ENCODE results near the gene FOXL3.

FOXL3 gene

DNA sequence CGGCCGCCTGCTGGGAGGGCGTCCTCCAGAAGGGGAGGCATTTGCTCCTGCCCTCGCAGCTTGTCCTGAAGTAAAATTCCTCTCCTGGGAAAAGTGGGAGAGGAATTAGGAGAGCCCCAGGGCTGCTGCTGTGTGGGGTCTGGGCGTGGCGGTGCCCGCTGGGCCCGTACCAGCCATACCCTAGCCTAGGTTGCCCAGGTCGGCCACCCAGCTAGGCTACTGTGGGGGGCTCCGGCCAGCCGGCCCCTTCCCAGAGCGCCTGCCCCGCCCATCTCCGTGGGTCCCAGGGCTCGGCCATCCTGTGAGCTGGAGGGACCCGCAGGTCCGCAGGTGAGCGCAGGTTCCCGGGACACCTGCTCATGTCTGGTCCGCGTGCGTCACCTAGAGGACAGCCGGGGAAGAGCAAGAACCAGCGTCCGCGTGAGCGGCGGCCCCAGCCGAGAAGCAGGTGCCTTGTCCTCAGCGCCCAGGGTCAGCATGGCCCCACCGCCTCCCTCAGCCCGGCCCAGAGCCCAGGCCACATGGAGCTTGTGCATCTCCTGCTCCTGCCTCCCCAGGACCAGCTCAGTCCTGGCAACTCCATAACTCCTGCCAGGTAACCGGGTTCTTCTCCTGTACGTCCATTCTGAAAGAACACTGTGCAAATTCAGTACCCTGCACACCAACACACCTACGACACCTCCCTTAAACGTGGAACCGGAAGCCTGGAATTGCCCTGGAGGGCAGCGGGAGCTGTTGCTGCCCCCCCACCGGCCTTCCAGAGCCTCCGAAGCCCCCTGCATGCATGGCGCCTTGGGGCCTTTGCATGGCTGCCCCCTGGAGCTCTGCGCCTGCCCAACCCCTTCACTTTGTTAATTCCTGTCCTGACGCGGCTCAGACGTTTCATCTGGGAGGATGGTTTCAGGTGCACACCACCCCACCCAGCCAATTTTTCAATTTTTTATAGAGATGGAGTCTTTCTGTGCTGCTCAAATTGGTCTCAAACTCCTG is 22.8 kb upstream of the FOXL3 start:
- no peak for DNase-seq (ENCODE audit: low read depth)

DNA sequence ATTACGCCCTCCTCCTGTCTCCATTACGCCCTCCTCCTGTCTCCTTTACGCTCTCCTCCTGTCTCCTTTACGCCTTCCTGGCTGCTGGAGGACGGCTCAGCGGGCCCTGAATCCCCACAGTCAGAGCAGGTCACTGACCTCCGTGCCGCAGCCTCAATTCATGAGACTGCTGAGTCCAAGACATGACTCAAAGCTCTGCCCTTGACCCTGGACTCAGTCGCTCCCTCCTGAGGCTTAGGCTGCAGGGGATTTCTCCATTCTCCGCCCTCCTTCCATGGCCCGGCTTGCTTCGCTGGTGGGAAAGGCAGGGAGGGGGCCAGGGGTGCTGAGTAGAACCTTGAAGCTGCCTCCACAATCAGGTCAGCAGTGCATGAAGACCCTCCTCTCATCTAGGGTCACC is 21.0 kb upstream of the FOXL3 start:
- DNase-seq (ENCODE audit: low read depth): no peak

DNA sequence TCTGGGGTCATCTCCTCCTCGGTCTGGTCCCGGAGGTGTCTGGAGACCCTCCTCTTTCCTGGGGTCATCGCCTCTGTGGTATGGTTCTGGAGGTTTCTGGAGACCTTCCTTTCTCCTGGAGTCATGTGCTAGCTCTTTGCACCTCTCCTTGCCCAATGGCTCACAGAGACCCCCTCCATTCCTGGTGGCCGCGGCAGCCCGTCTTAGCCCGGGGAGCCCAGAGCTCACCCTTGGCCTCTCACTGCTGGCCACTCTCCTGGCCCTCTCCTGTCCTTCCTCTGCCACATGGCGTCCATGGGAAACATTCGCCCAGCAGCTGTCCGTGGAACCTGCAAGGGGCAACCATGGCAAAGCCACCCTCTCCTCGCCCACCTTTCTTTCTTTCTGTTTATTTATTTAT is 20.2 kb upstream of the FOXL3 start:
- DNase-seq (ENCODE audit: low read depth): no peak

DNA sequence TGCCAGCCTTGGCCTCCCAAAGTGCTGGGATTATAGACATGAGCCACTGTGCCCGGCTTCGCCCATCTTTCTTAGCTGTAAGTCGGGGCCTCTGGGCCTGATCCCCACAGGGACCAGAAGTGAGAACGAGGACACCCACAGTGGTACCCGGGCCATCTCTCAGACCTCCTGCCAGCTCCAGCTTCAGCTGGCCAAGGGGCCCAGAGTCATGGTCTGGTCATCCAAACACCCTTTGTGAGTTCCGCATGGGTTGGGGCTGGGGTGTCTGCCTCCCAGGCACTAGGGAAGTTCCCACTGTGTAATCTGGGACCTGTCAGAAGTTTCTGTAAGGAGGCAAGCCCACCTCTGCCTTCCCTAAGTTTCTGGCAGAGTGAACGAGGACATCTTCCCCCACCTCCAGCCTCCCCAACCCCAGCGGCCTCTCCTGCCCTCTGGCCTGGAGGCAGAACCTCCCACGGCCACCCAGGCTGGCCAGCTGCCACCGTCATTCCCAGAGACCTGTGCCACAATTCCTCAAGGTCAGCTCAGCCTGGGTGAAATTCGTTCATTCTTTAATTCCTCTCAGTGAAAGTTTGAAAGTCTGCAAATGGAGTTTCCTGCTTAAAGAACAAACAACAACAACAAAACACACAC is 19.5 kb upstream of the FOXL3 start:
- DNase-seq (ENCODE audit: low read depth): no peak

DNA sequence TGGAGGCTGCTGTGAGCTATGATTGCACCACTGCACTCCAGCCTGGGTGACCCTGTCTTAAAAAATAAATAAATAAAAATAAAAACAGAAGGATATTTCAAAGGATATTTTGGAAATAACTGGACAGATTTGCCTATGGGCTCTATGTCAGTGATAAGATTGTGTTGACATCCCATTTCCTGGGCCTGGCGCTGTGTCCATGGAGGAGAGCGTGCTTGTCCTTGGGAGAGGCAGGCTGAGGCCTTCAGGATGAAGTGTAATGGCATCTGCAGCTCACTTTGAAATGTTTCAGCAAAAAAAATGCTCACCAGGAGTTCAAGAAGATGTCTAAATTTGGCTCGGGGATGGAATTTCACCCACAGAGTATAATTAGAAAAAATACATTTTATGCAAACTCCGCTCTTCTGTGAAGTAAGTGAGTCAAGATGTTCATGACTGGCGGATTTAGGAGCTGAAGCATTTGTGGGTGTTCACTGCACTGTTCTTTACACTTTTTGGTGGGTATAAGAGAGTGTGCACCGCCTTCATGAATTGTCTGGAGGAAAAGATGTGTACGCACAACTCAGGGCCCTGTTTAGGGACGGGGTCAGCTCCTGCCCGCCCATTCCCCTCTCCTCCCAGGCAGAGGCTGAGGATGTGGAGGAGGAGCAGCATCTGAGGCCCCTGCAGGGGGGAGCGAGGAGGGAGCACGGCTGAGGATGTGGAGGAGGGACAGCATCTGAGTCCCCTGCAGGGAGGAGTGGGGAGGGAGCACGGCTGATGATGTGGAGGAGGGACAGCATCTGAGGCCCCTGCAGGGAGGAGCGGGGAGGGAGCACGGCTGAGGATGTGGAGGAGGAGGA is 18.5 kb upstream of the FOXL3 start:
- no peak for DNase-seq (ENCODE audit: low read depth)

DNA sequence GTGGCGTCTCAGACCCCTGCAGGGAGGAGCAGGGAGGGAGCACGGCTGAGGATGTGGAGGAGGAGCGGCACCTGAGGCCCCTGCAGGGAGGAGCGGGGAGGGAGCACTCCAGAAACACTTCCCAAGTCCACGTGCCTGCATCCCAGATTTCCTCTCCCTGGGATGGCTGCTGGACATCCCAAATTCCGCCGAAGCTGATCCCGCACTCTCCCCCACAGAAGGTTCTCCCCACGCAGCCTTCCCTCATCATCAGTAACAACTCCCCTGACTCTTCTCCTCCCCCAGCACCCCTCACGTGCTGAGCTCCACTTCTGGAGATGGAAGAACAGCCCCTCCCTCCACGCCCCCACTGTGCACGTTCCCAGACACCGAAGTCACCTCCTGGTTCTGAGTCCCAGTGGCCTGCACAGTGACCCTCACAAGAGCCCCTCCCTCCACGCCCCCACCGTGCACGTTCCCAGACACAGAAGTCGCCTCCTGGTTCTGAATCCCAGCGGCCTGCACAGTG is 17.8 kb upstream of the FOXL3 start:
- no peak for DNase-seq (ENCODE audit: low read depth)

DNA sequence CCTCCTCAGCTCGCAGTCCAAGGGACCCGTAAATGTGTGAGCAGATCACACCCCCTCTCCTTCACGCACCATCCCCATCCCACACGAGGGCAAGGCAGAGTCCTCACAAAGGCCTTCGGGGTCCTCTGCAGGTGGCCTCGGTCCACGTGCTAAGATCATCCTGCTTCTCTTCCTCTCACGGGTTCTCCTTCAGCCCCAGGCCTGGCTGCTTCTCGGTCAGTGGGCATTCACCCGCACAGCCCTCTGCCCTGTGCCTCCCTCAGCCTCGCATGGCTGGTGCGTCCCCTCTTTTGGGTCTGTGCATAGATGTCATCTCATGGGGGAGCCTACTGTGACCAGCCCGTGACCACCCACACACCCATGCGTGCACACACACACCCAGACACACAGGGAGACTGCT is 17.3 kb upstream of the FOXL3 start:
- DNase-seq (ENCODE audit: low read depth): no peak

DNA sequence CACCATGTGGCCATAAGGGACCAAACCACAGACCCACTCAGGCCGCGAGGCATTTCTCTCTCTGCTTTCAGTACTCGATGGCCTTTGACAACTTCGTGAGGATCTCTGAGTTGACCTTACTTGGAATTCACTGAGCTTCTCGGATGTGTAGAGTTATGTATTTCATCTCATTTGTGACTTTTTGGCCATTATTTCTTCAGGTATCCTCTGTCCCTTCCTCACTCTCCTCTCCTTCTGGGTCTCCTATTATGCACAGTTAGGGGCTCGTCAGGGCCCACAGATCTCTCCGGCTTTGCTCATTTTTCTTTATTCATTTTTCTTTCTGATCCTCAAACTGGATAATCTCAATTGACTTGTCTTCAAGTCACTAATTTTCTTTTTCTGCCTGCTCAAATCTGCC is 16.6 kb upstream of the FOXL3 start:
- no peak for DNase-seq (ENCODE audit: low read depth)

DNA sequence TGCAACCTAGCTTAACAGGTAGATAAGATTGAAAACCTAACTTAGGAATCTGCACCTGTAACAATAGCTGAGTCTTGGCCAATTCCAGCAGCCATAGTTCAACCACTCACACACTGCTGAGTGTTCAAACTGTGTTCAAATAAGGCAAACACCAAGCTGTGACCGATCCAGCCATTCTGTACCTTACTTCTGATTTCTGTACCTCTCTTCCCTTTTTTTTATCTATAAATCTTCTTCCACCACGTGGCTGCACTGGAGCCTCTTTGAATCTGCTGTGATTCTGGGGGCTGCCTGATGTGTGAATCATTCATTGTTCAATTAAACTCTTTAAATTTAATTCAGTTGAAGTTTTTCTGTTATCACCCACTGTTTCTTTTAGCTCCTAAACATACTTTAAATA is 15.7 kb upstream of the FOXL3 start:
- no peak for DNase-seq (ENCODE audit: low read depth)

DNA sequence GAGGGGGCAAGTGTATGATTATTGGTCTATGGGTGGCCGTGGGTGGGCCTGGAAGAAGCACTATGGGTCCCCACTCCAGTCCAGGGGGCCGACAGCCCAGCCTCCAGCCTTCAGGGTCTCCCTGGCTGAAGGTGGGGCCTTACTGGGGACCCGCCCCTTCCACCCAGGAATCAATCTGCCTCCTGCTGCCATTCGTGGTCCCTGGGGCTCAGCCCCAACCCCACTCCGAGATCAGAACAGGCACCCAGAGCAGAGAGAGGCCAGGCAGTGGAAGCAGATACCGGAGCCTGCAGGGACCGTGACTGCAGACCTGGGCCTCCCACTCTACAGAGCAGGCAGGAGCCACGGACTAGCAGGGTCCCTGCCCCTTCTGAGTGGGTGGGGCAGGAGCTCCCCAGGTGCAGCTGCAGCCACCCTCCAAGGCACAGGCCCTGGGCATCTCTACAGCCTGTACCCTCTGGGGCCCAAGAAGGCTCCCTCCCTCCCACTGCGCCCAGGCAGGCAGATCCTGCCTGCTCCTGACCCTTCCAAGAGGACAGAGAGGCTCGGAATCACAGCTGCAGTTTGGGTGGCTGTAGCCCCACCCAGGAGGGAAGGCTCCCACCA is 13.6 kb upstream of the FOXL3 start:
- no peak for DNase-seq (ENCODE audit: low read depth)

DNA sequence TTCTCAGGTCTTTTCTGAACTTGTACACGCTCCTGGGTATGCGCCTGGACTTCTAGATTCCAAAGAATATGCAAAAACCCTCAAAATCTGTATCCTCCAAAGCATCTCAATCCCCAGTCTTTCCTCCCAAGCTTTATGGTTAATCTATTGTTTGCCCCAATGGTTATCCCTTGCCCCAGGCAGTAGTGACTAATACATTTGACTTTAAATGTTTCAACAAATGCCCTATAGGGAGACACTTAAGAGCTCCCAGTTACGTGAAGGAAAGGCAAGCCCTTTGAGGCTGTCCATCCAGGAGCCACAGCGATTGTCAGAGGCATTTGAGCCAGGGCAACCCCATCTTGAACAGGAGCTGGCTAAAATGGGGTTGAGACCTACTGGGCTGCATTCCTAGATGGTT is 12.7 kb upstream of the FOXL3 start:
- no peak for DNase-seq (ENCODE audit: low read depth)

DNA sequence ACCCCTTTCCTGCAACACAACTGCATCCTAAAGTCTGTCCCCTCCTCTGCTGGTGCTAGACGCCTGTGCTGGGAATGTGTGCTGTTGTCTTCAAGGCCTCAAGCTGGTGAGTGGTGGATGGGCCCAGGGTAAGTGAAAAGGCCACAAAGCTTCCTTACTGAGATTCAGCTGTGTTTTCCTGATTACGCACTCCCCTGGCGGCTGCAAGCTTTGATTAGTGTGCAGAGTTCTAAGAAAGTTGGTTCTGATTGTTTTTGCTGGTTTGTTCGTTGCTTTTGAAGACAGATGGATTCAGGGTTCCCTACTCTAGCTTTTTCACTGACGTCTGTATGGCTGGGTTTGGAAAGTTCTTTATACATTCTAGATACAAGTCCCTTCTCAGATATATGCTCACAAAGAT is 11.9 kb upstream of the FOXL3 start:
- no peak for DNase-seq (ENCODE audit: low read depth)

DNA sequence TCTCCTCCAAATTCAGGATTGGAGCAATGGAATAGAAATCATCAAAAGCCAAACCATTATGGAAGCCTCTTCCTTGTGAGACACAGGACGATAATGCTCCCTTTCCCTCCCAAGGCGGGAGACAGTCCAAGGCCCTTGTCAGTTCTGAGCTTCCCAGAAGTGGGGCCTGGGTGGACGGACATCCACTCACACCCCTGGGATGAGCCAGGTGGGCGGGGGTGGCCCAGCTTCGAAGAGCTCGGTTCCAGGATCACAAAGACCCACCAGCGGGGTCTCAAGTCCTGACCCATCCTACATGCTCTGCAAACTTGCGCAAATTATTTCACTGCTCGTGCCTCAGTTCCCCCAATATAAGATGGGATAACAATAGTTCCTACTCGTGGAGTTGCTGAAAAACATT is 10.1 kb upstream of the FOXL3 start:
- no peak for DNase-seq (ENCODE audit: low read depth)

DNA sequence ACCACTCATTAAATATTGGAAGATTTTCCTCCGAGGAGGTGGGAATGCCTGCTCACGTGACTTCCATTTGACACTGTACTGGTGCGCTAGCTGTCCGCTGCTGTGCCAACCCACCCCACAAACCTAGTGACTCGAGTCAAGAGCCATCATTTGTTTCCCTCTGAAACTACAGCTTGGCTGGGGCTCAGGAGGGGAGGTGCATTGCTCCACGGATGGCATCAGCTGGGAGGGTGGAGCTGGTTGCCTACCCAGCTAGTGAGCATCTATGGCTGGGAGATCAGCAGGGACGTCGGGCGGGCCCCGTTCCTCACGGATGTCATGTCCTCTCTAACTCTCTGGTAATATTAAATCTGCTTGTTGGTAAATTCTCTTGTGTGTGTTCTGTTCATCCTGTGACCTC is 9.5 kb upstream of the FOXL3 start:
- no peak for DNase-seq (ENCODE audit: low read depth)

DNA sequence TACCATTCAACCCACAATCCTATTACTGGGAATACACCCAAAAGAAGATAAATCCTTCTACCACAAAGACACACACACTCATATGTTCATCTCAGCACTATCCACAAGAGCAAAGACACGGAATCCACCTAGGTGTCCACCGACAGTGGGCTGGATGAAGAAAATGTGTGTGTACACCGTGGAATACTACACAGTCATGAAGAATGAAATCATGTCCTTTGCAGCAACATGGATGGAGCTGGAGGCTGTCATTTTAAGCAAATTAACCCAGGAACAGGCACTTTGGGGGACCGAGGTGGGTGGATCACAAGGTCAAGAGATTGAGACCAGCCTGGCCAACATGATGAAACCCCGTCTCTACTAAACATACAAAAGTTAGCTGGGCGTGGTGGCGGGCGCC is 8.3 kb upstream of the FOXL3 start:
- DNase-seq (ENCODE audit: low read depth): no peak

DNA sequence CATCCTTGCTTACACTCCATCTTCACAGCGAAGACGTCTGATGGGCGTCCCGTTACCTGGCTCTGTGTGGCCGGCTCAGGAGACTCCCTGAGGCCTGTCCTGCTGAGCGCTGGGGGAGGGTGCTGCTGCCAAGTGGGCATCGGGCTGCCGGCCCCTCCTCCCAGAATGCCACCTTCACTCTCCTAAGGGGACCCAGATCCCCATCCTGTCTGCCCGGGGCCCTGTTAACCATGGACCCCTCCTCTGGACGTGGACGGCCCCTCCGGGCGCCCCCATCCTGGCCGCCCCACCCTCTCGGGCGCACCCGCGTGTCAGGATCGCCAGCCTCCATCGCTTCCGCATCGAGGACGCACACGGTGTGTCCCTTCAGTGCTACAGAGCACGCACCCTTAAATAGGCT is 7.3 kb upstream of the FOXL3 start:
- DNase-seq (ENCODE audit: low read depth): no peak

DNA sequence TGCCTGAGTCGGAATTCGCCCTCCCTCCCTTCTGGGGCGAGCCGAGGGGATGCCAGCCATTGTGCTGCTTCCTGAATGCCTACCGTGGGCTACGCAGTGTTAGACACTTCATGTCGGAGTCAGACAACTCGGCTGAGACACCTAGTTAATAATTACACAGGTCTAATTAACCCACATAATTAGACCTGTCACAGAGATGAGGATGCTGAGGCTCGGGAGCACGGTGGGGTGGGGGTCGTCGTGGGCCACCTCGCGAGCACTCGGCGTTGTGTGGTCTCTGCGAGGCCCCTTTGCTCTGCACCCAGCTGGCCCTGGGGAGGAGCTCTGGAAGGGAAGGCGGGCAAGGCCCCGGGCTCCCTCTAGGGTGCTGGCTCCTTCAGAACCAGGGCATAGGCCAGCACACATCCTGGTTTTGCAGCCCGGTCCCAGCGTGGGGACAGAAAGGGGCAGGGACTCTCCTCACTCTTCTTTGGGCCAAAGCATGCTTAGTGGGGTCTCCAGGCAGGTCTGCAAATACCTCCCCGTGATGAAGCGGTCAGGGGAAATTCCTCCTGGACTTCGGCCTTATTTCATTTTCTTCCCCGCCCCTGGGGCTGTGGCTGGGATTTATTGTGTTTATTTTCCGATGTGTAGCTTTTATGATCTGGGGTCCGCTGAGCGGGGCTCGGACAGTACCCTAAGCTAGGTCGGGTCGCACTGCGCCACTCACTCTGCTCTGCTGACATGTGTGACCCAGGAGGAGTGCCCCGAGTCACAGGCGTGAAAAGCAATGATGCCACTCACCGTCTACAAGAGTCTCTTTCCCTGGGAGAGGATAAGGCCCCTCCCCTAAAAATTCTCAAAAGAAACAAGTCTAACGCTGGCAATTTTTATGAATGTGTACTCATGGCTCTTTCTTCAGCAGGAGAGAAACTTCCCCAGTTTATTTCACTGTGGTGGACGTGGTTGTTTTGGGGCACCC is 4.9 kb upstream of the FOXL3 start:
- DNase-seq (ENCODE audit: low read depth): no peak

DNA sequence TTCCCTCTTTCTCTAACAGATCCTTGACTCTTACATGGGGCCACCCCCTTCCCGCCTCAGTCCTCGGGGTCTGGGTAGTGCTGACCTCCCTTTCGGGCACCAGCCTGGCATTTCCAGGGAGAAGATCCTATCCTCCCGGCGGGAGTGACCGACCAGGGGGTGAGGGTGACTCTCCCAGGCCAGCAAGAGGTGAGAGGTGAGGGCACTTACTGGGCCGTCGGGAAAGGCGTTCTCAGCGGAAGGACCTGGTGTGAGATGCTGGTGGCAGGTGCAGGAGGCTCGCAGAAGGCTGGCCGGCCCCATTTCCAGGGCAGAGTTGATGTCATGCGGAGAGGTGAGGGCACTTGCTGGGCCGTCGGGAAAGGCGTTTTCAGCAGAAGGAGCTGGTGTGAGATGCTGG is 4.2 kb upstream of the FOXL3 start:
- no peak for DNase-seq (ENCODE audit: low read depth)

DNA sequence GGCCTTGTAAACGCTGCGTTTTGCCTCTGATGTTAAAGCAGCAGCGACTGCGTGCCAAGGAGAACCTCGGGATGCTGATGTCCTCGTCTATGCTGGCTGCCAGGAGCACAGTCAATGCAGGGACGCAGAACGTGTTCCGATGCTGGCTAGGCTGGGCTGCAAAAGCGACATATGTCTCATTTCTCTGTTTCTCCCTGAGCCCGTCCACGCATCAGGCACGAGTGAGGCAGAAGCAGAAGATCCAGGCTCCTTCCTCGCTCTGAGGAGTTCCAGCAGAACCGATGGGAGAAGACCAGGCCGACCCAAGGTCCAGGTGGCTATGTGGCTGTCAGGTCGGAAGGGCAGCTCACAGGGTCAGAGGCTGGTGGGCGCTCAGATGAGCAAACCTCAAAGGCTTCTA is 3.7 kb upstream of the FOXL3 start:
- no peak for DNase-seq (ENCODE audit: low read depth)

DNA sequence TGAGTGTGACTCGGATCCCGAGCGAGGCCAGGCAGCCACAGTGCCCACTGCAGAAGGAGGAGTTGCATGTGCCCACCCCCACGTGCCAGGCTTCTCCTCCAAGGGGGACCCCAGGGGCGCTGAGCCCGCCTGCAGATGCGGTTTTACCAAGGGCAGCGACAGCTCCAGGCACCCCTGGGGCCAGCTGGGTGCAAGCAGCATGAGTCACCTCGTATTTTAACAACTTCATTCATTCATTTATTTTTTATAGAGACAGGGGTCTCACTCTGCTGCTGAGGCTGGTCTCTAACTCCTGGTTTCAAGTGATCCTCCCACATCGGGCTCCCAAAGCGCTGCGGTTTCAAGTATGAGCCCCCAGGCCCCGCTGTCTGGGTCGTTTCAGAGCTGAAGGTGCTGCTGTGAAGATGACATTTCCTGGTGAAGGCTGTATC is 1.3 kb upstream of the FOXL3 start:
- no peak for DNase-seq (ENCODE audit: low read depth)

DNA sequence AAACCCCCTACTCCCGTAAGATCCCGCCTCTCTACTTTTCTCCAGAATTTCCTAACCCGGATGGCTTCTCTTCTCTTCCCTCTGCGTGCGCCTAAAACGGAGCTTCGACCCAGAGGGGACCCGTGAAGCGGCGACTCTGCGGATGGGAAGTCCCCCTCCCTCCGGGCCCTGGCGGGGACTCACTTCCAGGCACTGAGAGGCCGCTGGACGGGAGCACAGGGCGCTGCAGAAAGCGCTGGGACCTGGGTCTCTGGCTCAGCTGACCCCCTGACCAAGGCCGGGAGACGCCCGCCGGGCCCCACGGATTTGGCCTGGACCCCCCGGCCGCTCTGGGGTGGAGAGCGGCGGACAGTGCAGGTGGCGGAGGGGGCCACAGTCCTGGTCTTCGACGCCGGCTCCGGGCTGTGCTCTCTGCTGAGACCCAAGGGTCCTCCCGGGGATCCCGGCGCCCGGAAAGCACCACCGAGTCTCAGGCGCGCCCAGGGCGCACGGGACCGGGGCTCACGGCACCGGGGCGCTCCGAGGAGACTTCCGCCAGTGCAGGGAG is 688 bp upstream of the FOXL3 start:
- no peak for DNase-seq (ENCODE audit: low read depth)

All from activated T-cell treated with anti-CD3 and anti-CD28 coated beads for 1 hour (primary cell).